HUES48 (cell line): ENCODE measurements around the gene LDLRAD4.

Experiments used
- H3K27ac ChIP-seq: one replicate; pipeline ENCODE4 v1.7.0; 2013; ENCODE audit warnings: low read depth, low read length, inconsistent platforms
- H3K27me3 ChIP-seq: 2 replicates; pipeline ENCODE4 v1.6.1; 2013; ENCODE audit warnings: mild to moderate bottlenecking, low read length; ENCODE audit not compliant: control insufficient read depth, insufficient read depth
- H3K36me3 ChIP-seq: 2 replicates; pipeline ENCODE4 v1.6.1; 2013; ENCODE audit warnings: low read length; ENCODE audit not compliant: control insufficient read depth, insufficient read depth
- H3K4me1 ChIP-seq: 2 replicates; pipeline ENCODE4 v1.6.1; 2013; ENCODE audit warnings: mild to moderate bottlenecking, low read length; ENCODE audit not compliant: control insufficient read depth, insufficient read depth
- H3K4me3 ChIP-seq: 2 replicates; pipeline ENCODE4 v1.5.1; 2013; ENCODE audit warnings: mild to moderate bottlenecking, low read depth, low read length
- H3K9ac ChIP-seq: 2 replicates; pipeline ENCODE4 v1.6.1; 2013; ENCODE audit warnings: mild to moderate bottlenecking, low read depth, low read length, moderate library complexity
- H3K9me3 ChIP-seq: 2 replicates; pipeline ENCODE4 v1.6.1; 2013; ENCODE audit warnings: low read length; ENCODE audit not compliant: control insufficient read depth, insufficient read depth

LDLRAD4 gene

DNA sequence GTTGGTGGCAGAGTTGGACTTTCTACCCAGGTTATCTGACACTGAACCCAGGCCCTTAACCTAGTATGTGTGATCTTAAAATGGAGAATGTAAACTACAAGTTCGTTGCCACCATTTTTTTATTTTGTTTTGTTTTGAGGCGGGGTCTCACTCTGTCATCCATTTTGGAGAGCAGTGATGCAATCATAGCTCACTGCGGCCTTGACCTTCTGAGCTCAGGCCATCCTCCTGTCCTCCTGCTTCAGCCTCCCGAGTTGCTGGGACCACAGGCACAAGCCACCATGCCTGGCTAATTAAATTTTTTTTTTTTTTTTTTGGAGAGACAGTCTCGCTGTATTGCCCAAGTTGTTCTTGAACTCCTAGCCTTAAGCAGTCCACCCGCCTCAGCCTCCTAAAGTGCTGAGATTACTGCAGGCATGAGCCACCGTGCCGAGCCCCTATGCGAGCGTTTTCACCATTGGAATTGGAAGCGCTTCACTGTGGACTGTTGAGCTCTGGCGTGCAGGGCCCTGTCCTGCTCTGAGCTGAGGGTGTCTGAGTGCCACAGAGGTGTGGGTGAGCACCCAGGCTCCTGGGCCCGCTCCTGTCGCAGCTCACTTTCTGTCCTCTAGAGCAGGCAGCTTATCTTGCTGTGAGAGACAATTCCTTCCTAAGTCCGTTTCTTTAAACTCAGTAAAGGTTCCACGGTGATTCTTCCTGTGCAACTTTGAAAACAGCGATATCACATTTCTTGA is 186.9 kb downstream of the LDLRAD4 start:
- no peaks in the 10 kb centered on the region for H3K9me3 ChIP-seq
- no peaks in the 10 kb centered on the region for H3K27me3 ChIP-seq
- no peaks in the 10 kb centered on the region for H3K36me3 ChIP-seq
- H3K4me1 ChIP-seq = no peaks in the 10 kb centered on the region
- no peak overlapping the region for H3K27ac ChIP-seq
- H3K9ac ChIP-seq = no peak overlapping the region
- no peak overlapping the region for H3K4me3 ChIP-seq

DNA sequence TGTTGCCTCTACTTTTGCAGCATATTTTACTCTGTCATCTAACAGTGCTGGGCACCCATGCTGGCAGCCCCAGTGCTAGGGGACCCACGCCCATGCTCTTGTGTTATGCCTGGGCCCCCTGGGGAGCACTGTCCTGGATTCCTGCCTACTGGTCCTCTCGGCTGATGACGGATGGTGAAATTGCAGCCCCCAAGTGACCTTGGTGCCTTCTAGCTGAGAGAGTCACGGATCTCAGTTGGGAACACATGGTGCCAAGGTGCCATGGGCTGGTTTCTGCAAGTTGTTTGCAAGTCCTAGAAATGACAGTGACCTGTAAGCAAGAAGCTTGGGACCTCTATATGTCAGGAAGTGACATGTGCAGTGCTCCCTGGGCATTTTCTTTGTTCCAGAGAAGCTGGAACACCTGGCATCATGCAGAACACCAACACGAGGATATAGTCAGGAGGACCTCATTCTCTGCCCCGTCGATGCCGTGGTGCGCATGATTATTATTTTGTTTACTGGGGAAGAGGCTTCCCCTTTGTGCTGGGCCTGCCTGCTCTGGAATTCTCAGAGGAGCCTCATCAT is 187.6 kb downstream of the LDLRAD4 start:
- Histone ChIP-seq H3K27me3 (no peaks in the 10 kb centered on the region), H3K9ac (no peak overlapping the region), H3K4me1 (no peaks in the 10 kb centered on the region), H3K36me3 (no peaks in the 10 kb centered on the region), H3K4me3 (no peak overlapping the region), H3K27ac (no peak overlapping the region), H3K9me3 (no peaks in the 10 kb centered on the region)

DNA sequence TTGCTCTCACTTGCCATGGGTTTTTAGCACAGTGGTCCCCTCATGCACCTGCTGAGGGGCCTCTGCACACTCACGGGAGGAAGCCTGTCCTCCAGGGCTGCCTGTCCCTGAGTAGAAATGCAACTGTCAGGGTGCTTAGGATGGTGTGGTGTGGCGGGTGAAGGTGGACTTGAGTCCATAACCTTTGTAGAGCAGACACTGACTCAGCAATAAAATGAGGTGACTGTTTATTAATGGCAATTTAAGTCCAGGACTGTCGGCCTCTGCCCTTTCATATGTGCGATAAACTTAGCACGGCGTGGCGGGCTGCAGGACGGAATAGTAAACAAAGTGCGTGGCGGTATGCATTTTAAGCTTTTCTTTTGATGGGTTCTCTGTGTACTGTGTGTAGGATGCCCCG is 188.2 kb downstream of the LDLRAD4 start:
- H3K27ac ChIP-seq = no peak overlapping the region

DNA sequence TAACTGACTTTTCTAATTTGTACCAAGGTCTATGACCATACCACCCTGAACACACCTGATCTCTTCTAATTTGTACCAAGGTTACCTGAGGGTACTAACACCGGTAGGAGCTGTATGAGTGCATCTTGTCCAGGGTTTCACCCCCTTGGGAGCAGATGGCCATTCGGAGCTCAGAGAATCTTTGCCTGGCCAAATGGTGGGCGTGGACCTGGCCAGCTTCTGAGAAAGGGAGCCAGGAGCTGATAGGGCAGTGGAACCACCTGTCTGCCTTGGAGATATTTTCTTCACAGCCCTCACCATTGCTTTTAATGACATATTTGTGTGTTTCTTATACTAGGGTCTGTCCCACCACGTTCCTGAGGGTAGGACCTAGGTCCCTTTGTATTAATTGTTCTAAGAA is 188.9 kb downstream of the LDLRAD4 start:
- H3K4me3 ChIP-seq = no peak overlapping the region
- no peak overlapping the region for H3K27ac ChIP-seq
- H3K9ac ChIP-seq = no peak overlapping the region
- H3K27me3 ChIP-seq = no peaks in the 10 kb centered on the region
- no peaks in the 10 kb centered on the region for H3K4me1 ChIP-seq
- H3K9me3 ChIP-seq = no peaks in the 10 kb centered on the region
- H3K36me3 ChIP-seq = no peaks in the 10 kb centered on the region

More for the DNA sequence above, 188.2 kb downstream of the LDLRAD4 start:
- Histone ChIP-seq H3K4me1 (no peaks in the 10 kb centered on the region), H3K27me3 (no peaks in the 10 kb centered on the region), H3K36me3 (no peaks in the 10 kb centered on the region), H3K4me3 (no peak overlapping the region), H3K9ac (no peak overlapping the region), H3K9me3 (no peaks in the 10 kb centered on the region)

DNA sequence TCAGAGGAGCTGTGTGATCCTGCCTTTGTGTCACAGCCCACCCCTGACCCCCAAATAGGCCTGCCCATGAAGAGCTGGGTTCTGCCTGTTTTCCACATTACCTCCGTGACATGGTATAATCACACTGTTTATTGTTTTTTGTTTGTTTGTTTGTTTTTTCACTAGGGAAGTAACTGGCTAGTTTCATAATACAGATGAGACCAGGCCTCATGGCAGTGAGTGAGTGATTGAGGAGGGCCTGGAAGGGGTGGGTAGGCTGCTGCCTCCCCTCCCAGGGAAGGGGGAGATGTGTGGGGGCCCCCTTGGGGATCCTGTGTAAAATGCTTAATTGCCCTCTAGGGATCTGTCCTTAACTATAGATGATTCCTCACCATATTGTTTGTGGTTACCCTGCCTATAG is 190.5 kb downstream of the LDLRAD4 start:
- Histone ChIP-seq H3K27ac (no peak overlapping the region), H3K9me3 (no peaks in the 10 kb centered on the region), H3K4me1 (no peaks in the 10 kb centered on the region), H3K27me3 (no peaks in the 10 kb centered on the region), H3K36me3 (no peaks in the 10 kb centered on the region), H3K4me3 (no peak overlapping the region), H3K9ac (no peak overlapping the region)

DNA sequence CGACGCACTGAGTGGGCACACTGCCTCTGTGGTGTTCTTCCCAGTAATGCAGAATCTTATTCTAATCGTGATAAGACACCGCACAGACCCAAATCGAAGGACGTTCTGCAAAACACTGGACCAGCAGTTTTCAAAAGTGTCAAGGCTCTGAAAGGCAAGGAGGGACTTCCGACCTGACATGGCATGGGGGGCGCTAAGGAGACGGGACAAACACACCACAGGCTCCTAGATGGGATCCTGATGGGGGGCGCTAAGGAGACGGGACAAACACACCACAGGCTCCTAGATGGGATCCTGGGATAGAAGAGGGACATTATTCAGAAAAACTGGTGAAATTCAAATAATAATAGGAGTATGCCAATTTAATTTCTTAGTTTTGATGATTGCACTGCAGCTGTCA is 191.4 kb downstream of the LDLRAD4 start:
- no peak overlapping the region for H3K27ac ChIP-seq
- H3K4me3 ChIP-seq = no peak overlapping the region
- no peaks in the 10 kb centered on the region for H3K36me3 ChIP-seq
- no peaks in the 10 kb centered on the region for H3K27me3 ChIP-seq
- no peaks in the 10 kb centered on the region for H3K9me3 ChIP-seq
- peaks cover 3% of the 10 kb centered on the region; the same call in 1 of the 2 replicates for H3K4me1 ChIP-seq
- H3K9ac ChIP-seq = no peak overlapping the region

DNA sequence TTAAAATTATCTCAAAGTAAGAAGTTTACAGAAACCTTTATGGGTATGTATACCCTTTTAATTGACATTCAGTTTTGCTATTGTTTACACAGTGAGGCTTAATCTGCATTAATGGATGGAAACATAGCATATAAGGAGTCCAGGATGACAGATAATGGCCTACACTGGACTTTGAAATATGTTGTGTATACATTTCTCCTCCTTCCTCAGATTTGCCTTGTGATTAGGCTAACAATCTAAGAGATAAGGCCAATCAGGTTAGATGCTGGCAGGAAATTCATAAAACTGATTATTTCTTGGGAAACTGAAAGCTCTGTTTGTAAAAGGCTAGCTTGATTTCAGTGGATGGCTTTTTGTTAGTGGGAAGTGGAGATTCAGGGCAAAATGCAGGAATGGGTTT is 191.9 kb downstream of the LDLRAD4 start:
- no peak overlapping the region for H3K4me3 ChIP-seq

DNA sequence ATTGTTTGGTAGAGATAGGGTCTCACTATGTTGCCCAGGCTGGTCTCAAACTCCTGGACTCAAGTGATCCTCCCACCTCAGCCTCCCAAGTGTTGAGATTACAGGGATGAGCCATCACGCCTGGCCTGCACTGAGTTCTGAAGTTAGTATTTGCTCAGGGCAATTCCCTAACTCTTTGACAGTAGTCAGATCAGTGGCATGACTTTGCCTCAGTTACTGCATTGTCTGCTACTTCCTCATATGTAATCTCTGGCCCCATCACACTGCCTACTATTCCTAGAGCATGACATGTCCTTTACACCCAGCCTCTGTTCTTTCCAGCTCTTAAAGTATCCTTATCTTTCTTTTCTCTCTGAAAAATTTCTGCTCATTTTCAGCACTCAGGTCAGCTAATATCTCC is 193.5 kb downstream of the LDLRAD4 start:
- Histone ChIP-seq H3K36me3 (no peaks in the 10 kb centered on the region), H3K9ac (no peak overlapping the region), H3K4me1 (peaks cover 3% of the 10 kb centered on the region; the same call in 1 of the 2 replicates), H3K4me3 (no peak overlapping the region), H3K9me3 (no peaks in the 10 kb centered on the region), H3K27ac (no peak overlapping the region), H3K27me3 (no peaks in the 10 kb centered on the region)

More for the DNA sequence above, 191.9 kb downstream of the LDLRAD4 start:
- Histone ChIP-seq H3K27ac (no peak overlapping the region), H3K9ac (no peak overlapping the region), H3K9me3 (no peaks in the 10 kb centered on the region), H3K4me1 (peaks cover 3% of the 10 kb centered on the region; the same call in 1 of the 2 replicates), H3K27me3 (no peaks in the 10 kb centered on the region), H3K36me3 (no peaks in the 10 kb centered on the region)

DNA sequence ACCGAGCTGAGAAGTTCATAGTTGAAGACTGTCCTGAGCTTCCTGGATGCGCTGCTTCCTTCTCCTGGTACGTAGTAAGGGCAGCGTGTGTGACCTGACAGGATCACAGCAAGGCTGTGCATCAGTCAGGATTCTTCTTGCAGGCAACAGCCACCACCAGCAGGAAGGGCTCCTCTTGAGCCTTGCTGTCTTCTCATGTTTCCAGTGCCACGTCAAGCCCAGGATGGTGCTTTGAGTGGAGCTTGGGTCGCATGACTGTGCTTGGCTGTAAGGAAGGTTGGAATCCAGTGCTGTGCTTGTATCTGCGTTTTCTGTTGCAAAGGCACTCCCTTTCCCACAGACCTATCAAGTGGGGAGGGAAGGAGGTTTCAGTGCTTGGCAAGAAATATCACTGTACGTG is 194.3 kb downstream of the LDLRAD4 start:
- Histone ChIP-seq H3K4me3 (no peak overlapping the region), H3K9ac (no peak overlapping the region), H3K27me3 (no peaks in the 10 kb centered on the region), H3K27ac (no peak overlapping the region), H3K9me3 (no peaks in the 10 kb centered on the region), H3K36me3 (no peaks in the 10 kb centered on the region), H3K4me1 (peaks cover 3% of the 10 kb centered on the region; the same call in 1 of the 2 replicates)

DNA sequence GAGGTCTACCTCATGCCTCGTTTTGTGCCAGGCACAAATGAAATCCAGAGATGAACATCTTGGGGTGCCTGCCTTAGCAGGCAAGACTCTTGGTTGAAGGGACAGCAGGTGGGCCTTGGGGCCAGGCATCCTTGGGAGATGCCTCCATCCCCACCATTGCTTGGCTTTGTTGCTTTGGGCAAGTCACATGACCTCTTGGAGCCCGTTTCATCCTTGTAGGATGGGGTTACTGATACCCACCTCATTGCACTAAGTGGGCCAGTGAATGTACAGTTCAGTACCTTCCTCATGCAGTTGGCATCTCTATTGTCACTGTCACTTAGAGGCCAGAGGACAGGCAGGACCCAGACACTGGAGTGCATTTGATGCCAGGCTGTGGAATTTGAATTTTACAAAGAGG is 195.5 kb downstream of the LDLRAD4 start:
- peaks cover 3% of the 10 kb centered on the region; the same call in 1 of the 2 replicates for H3K4me1 ChIP-seq
- H3K36me3 ChIP-seq = no peaks in the 10 kb centered on the region
- H3K27me3 ChIP-seq = no peaks in the 10 kb centered on the region
- H3K27ac ChIP-seq = no peak overlapping the region
- no peak overlapping the region for H3K4me3 ChIP-seq
- no peak overlapping the region for H3K9ac ChIP-seq
- H3K9me3 ChIP-seq = no peaks in the 10 kb centered on the region

DNA sequence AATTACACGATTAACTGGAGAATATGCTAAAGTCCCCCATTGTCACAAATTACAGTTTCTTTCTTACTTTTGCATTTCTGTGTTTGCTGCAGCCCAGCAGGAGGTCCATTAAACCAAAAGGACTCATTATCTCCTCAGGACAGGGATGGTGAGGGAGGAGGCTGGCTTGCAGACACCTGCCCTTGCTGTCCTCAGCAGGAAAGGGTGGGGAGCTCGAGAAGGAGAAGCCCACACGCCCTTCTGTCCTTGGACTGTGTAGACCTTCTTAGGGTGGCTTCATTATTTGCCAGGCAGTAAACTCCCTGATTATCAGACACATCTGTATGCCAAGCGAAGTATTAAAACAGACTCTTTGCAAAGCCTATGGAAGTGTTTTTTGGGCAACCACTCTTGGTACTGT is 196.0 kb downstream of the LDLRAD4 start:
- Histone ChIP-seq H3K36me3 (no peaks in the 10 kb centered on the region), H3K9me3 (no peaks in the 10 kb centered on the region), H3K27me3 (no peaks in the 10 kb centered on the region)

More for the DNA sequence above, 196.0 kb downstream of the LDLRAD4 start:
- Histone ChIP-seq H3K4me3 (no peak overlapping the region), H3K4me1 (peaks cover 3% of the 10 kb centered on the region; the same call in 1 of the 2 replicates), H3K9ac (no peak overlapping the region), H3K27ac (no peak overlapping the region)
